Dendritic cell treated with granulocyte-macrophage colony-stimulating factor and Interleukin-4, amounts not matched to agents 40 ng/mL and 50 ng/mL, for 4 days (primary cell): ENCODE measurements around the gene SELENOW.

ENCODE experiments used
- H3K27ac Mint-ChIP-seq: one replicate; pipeline ENCODE4 v1.8.0; 2022; ENCODE audit warnings: mild to moderate bottlenecking, mixed read lengths
- H3K27me3 Mint-ChIP-seq: one replicate; pipeline ENCODE4 v1.8.0; 2022; ENCODE audit warnings: mild to moderate bottlenecking, mixed read lengths
- H3K36me3 Mint-ChIP-seq: one replicate; pipeline ENCODE4 v1.8.0; 2022; ENCODE audit warnings: low read depth, mixed read lengths
- H3K4me1 Mint-ChIP-seq: one replicate; pipeline ENCODE4 v1.8.0; 2022; ENCODE audit warnings: low read depth, mixed read lengths
- H3K4me3 Mint-ChIP-seq: one replicate; pipeline ENCODE4 v1.8.0; 2022; ENCODE audit warnings: mild to moderate bottlenecking, moderate library complexity, mixed read lengths
- H3K9me3 Mint-ChIP-seq: one replicate; pipeline ENCODE4 v1.8.0; 2022; ENCODE audit warnings: mixed read lengths
- intact Hi-C: fragments of 100-400 bp; cut with micrococcal nuclease; formaldehyde crosslinking; loops from one replicate; pipeline ENCODE4 v1.15.0; 2022

SELENOW gene

DNA sequence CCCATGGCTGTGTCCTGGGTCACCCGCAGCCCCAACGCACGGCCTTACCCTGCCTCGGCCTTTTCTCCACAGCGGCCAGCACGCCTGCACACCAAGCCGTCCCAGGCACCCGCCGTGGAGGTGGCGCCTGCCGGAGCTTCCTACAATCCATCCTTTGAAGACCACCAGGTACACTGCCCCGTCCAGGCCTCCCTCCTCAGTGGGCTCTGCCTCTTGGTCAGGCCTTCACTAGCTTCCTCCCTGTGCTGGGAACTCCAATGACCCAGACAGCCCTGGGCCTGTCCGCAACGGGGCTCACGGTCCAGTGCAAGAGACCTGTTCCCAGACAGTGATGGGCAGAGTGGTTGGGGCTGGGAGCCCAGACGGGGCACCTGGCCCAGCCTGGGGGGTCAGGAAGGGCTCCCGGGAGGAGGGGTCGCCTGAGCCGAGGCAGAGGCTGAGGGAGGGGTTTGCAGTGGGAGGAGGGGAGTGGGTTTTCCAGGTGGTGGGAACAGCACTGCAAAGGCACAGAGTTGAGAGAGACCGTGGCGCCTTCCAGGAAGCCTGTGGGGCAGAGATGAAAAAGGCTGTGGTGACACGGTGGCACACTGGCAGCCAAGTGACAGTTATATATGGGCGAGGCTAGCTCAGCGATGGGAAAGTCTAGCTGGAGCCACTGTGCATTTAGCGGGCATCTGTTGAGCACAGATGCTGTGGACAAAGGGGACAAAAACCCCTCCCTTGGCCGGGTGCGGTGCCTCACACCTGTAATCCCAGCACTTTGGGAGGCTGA, 25.9 kb upstream of the SELENOW start:
- peaks cover 11% of the 10 kb centered on the region for H3K4me1 Mint-ChIP-seq
- intact Hi-C loops = no loop called here
- no peaks in the 10 kb centered on the region for H3K27me3 Mint-ChIP-seq
- H3K9me3 Mint-ChIP-seq = no peaks in the 10 kb centered on the region
- H3K27ac Mint-ChIP-seq = no peak overlapping the region
- H3K4me3 Mint-ChIP-seq = no peak overlapping the region
- H3K36me3 Mint-ChIP-seq = peaks cover 100% of the 10 kb centered on the region

DNA sequence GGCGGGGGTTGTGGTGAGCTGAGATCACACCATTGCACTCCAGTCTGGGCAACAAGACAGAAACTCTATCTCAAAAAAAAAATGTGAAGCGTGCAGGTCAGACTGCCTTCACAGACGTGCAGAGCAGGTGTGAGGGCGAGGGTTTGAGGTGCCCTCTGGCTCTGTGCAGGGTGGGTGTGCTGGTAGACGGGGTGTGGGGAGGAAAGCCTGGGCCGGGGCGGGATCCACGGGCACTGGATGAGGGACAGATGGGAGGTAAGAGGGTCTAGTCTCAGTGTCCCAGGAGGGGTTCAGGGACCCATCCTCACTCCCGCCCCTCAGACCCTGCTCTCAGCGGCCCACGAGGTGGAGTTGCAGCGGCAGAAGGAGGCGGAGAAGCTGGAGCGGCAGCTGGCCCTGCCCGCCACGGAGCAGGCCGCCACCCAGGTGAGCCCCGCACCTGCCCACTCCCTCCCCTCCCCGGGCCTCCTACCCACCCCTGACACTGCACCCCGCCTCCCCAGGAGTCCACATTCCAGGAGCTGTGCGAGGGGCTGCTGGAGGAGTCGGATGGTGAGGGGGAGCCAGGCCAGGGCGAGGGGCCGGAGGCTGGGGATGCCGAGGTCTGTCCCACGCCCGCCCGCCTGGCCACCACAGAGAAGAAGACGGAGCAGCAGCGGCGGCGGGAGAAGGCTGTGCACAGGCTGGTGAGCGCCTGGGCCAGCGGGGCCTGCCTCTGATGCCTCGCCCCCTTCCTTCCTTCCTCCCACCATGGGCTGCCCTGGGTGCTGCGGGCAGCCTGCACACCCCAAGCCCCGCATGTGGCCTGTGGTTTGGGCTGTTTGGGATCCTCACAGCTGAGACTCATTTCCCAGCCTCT, 24.1 kb upstream of the SELENOW start:
- H3K36me3 Mint-ChIP-seq = peaks cover 100% of the 10 kb centered on the region
- H3K27ac Mint-ChIP-seq = no peak overlapping the region
- no peaks in the 10 kb centered on the region for H3K27me3 Mint-ChIP-seq
- no peak overlapping the region for H3K4me3 Mint-ChIP-seq
- H3K4me1 Mint-ChIP-seq = no peaks in the 10 kb centered on the region
- intact Hi-C loops = no loop called here
- H3K9me3 Mint-ChIP-seq = no peaks in the 10 kb centered on the region

DNA sequence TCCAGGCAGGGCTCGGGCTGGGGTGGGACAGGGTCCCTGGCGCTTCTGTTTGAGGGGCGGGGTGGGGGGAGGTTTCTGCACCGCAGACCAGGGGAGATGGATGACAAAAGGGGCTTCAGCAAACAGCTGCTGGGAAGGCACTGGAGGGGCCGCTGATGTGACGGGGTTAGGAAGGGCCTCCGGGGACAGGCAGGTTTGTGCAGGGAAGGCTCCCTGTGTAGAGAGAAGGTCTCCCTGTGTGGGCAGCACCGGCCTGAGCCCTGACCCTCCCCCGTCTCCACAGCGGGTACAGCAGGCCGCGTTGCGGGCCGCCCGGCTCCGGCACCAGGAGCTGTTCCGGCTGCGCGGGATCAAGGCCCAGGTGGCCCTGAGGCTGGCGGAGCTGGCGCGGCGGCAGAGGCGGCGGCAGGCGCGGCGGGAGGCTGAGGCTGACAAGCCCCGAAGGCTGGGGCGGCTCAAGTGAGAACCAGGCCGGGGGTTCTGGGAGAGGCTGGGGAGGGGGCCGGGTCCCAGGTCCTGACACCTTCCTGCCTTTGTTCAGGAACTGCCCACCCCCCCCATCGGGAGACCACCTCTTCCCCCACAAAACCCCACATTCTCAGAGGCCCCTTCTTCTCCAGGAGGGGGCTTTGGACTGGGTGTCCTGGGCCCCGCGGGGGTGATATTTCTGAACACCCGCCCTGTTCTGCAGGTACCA, 23.3 kb upstream of the SELENOW start:
- intact Hi-C loops = no loop called here
- H3K4me3 Mint-ChIP-seq = no peak overlapping the region

DNA sequence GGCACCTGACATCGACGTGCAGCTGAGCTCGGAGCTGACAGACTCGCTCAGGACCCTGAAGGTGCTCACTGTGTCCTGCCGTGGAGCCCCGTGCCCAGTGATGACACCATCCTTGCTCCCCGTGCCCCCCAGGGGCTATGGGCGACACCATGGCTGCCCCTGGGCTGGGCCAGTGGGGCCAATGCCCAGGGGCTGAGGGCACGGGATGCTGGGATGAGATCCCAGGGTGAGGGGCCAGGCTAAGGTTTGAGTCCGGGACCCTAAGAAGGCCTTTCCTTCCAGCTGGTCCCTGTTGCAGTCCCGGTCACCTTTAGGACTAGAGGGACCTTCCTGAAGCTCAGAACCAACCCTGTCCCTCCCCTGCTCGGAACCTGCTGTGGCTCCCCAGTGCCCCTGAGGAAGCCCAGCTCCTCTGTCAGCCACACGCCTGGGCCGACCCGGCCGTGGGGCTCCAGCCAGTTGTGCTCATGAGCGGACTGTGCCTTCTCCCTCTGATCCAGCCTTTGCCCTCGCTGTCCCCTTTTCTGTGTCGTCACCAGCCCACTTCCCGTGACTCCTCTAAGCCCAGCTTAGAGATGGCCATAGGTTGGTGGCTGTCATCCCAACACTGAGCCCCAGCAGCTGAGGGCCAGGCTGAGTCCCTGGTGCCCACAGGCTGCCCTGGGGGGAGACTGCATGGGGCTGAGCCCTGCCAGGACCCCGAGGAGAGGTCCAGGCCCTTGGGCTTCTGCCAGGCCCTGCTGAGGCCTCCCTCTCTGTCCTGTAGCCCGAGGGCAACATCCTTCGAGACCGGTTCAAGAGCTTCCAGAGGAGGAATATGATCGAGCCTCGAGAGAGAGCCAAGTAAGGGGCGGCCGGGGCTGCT, 22.5 kb upstream of the SELENOW start:
- Mint-ChIP-seq H3K36me3 (peaks cover 95% of the 10 kb centered on the region), H3K4me1 (no peaks in the 10 kb centered on the region), H3K4me3 (no peak overlapping the region), H3K27ac (no peak overlapping the region), H3K27me3 (no peaks in the 10 kb centered on the region), H3K9me3 (no peaks in the 10 kb centered on the region)
- intact Hi-C loops = no loop called here

More for the DNA sequence above, 23.3 kb upstream of the SELENOW start:
- Mint-ChIP-seq H3K36me3 (peaks cover 100% of the 10 kb centered on the region), H3K27me3 (no peaks in the 10 kb centered on the region), H3K27ac (no peak overlapping the region), H3K4me1 (no peaks in the 10 kb centered on the region), H3K9me3 (no peaks in the 10 kb centered on the region)

DNA sequence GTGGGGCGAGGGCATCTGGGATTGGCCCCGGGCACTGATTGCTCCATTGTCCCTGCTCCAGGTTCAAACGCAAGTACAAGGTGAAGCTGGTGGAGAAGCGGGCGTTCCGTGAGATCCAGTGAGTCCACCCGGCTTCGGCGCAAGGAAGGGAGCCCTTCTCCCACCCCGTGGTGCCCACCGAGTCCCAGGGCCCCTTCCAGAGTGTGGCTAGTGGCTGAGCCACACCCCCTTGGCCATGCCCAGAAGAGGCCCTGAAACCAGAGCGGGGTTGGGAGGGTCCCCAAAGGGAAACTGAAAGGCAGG, 21.9 kb upstream of the SELENOW start:
- H3K27ac Mint-ChIP-seq = no peak overlapping the region
- intact Hi-C loops = no loop called here
- H3K4me3 Mint-ChIP-seq = no peak overlapping the region
- H3K9me3 Mint-ChIP-seq = no peaks in the 10 kb centered on the region
- H3K4me1 Mint-ChIP-seq = no peaks in the 10 kb centered on the region
- no peaks in the 10 kb centered on the region for H3K27me3 Mint-ChIP-seq
- peaks cover 89% of the 10 kb centered on the region for H3K36me3 Mint-ChIP-seq

DNA sequence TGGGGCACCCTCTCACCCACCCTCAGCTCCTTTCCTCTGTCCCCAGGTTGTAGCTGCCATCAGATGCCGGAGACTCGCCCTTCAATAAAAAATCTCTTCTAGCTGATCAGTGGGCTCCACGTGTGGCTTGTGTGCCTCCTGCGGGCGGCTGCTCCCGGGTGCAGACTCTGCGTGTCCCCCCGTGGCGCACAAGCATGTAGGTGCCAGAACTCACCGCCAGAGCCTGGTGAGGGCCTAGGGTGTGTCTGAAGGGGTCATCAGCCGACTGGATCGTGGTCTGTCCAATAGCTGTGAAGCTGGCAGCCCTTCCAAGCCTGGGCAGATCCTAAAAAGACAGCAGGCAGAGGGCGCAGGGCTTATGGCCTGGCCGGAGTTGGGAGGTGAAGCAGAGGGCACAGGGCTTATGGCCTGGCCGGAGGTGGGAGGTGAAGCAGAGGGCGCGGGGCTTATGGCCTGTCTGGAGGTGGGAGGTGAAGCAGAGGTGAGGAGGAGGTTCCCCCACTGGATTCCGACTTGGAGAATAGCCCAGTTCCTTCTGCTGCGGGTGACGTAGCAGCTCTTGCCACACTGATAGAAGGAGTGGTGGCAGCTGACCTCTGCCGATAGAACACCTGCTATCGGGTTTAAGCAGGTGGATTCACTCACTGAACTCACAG, 21.4 kb upstream of the SELENOW start:
- Mint-ChIP-seq H3K9me3 (no peaks in the 10 kb centered on the region), H3K4me1 (no peaks in the 10 kb centered on the region), H3K4me3 (no peak overlapping the region), H3K27me3 (no peaks in the 10 kb centered on the region), H3K36me3 (peaks cover 84% of the 10 kb centered on the region), H3K27ac (no peak overlapping the region)
- intact Hi-C loops = no loop called here

DNA sequence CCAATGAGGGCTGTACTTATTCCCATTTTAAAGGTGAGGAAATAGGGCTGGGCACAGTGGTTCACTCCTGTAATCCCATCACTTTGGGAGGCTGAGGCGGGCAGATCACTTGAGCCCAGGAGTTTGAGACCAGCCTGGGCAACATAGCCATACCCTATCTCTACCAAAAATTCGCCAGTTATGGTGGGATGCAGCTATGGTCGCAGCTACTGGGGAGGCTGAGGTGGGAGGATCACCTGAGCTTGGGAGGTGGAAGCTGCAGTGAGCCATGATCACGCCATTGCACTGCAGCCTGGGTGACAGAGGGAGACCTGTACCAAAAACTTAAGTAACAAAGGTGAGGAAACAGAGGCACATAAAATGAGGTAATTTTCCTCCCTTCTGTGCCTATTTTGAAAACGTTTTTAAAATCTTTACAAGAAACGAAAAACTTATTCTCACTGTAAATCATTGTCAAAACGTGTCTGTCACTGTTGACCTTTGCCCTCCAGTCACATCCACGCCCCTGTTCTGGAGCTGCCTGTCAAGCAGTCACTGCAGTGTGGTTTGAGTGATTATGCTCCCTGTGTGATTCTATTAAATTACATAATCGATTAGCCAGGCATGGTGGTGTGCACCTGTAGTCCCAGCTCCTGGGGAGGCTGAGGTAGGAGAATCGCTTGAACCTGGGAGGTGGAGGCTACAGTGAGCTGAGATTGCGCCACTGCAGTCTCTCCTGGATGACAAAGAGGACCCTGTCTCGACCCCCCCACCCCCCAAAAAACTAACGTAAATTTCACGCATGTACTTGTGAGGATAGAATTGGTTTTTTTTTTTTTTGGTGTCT, 20.7 kb upstream of the SELENOW start:
- H3K9me3 Mint-ChIP-seq = no peaks in the 10 kb centered on the region
- H3K27ac Mint-ChIP-seq = no peak overlapping the region
- H3K27me3 Mint-ChIP-seq = no peaks in the 10 kb centered on the region
- intact Hi-C loops = no loop called here
- no peak overlapping the region for H3K4me3 Mint-ChIP-seq
- H3K4me1 Mint-ChIP-seq = no peaks in the 10 kb centered on the region
- H3K36me3 Mint-ChIP-seq = peaks cover 77% of the 10 kb centered on the region

DNA sequence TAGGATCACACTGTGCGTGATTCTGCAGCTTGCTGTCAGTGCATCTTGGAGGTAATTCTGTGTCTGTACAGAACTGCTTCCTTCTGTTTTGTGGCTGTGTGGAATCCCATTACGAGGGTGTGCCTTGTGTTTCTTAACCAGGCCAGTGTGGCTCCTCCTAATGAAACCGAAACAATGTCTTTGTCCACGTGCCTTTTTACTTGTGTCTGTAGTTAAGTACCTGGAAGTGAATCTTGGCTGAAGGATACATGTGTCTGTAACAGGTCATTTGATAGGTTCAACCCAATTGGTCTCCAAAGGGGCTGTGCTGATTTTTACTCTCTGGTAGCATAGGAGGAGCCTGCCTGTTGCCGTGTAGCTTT, 20.1 kb upstream of the SELENOW start:
- Mint-ChIP-seq H3K36me3 (peaks cover 71% of the 10 kb centered on the region), H3K9me3 (no peaks in the 10 kb centered on the region), H3K4me1 (no peaks in the 10 kb centered on the region), H3K4me3 (no peak overlapping the region), H3K27me3 (no peaks in the 10 kb centered on the region), H3K27ac (no peak overlapping the region)
- intact Hi-C loops = no loop called here

DNA sequence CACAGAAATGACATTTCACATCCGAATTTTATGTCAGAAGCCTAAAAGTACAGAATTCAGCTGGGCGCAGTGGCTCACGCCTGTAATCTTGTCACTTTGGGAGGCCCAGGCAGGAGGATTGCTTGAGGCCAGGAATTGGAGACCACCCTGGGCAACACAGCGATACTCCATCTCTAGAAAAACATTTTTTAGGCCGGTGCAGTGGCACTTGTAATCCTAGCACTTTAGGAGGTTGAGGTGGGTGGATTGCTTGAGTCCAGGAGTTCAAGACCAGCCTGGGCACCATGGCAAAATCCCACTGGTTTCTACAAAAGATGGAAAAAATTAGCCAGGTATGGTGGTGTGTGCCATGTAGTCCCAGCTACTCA, 17.9 kb upstream of the SELENOW start:
- Mint-ChIP-seq H3K4me3 (no peak overlapping the region), H3K36me3 (peaks cover 49% of the 10 kb centered on the region), H3K27me3 (no peaks in the 10 kb centered on the region), H3K4me1 (no peaks in the 10 kb centered on the region), H3K9me3 (no peaks in the 10 kb centered on the region), H3K27ac (no peak overlapping the region)
- intact Hi-C loops = no loop called here

DNA sequence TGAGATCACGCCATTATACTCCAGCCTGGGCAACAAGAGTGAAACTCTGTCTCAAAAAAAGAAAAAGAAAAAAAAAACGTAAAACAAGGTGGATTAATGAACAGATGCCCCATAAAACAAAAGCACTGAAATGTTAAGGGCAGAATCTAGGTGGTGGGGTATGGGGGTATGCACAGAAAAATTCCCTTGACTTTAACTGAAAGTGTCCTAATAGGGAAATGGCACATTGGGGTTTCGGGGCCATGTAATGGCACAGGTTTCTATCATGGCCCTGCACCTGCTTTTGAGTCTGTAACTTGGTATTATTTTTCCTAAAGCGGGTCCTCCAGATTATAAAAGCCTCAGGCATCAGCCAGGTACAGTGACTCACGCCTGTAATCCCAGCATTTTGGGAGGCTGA, 16.9 kb upstream of the SELENOW start:
- Mint-ChIP-seq H3K36me3 (peaks cover 40% of the 10 kb centered on the region), H3K27me3 (peaks cover 1% of the 10 kb centered on the region), H3K4me1 (no peaks in the 10 kb centered on the region), H3K4me3 (no peak overlapping the region), H3K27ac (no peak overlapping the region), H3K9me3 (no peaks in the 10 kb centered on the region)
- intact Hi-C loops = no loop called here

DNA sequence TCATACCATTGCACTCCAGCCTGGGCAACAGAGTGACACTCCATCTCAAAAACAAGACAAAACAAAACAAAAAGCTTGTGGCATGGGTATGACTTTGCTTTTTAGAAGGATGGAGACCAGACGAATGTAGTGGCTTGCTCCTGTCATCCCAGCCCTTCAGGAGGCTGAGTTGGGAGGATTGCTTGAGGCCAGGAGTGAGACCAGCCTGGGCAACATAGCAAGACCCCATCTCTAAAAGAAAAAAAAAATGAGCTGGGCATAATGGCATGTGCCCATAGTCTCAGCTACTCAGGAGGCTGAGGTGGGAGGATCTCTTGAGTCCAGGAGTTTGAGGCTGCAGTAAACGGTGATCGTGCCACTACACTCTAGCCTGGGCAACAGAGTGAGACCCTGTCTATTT, 16.4 kb upstream of the SELENOW start:
- no peaks in the 10 kb centered on the region for H3K4me1 Mint-ChIP-seq
- no peak overlapping the region for H3K27ac Mint-ChIP-seq
- peaks cover 1% of the 10 kb centered on the region for H3K27me3 Mint-ChIP-seq
- no peaks in the 10 kb centered on the region for H3K9me3 Mint-ChIP-seq
- peaks cover 34% of the 10 kb centered on the region for H3K36me3 Mint-ChIP-seq
- no peak overlapping the region for H3K4me3 Mint-ChIP-seq
- intact Hi-C loops = no loop called here

DNA sequence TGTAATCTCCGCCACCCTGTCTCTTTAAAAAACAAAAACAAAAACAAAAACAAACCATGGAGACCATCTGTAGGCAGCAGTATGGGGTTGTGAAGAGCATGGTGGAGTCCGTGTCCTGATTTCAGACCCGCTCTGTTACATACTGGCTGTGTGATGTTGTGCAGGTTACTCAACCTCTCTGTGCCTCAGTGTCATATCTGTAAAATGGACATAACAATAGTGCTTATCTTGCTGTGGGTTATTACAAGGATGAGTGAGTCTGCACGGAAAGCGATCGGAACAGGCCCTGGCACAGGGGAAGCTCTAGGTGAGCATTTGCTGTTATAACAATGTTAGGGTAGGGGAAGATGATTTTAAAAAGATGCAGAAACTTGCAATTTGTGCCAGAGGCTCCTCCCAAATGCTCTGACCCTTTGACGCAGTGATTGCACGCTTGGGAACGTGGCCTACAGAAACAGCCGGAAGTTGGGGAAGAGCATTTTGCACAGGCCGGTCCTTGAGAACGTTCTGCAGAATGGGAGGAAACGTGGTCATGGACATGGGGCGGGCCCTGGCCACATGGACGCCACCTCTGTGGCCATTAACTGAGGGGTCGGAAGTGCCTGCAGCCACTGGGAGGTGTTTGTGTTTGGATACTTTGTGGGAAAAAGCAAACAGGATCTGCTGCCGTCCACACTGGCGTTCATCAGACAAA, 15.7 kb upstream of the SELENOW start:
- intact Hi-C loops = no loop called here
- H3K36me3 Mint-ChIP-seq = peaks cover 28% of the 10 kb centered on the region
- H3K27ac Mint-ChIP-seq = no peak overlapping the region
- no peak overlapping the region for H3K4me3 Mint-ChIP-seq
- H3K4me1 Mint-ChIP-seq = no peaks in the 10 kb centered on the region
- H3K27me3 Mint-ChIP-seq = peaks cover 1% of the 10 kb centered on the region
- H3K9me3 Mint-ChIP-seq = no peaks in the 10 kb centered on the region
